ENCODE data around the gene ZNF385B.

ZNF385B gene

DNA sequence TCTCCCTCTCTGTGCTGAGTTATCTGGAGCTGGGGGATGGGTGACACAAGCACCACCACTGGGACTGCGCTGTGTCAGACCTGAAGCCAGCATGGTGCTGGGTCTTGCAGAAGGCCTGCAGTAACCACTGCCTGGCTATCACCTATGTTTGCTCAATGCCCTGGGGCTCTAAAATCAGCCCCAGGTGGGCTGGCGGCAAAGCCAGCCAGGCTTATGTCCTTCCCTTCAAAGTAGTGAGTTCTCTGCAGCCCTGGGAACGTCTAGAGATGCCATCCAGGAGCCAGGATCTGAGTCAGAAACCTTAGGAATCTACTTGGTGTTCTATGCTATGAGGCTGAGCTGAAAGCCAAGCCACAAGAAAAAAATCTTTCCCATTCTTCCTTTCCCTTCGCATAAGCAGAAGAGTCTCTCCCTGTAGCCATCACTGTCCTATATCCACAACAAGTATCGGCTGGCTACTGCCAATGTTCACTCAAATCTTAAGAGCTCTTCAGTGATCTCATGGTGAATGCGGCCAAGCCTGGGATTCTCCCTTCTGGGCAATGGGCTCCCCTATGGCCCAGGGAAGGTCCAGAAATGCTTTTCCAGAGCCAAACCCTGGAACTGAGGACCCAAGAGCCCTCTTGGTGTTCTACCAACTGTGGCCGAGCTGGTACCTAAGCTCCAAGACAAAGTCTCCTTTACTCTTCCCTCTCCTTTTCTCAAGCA lies 248.7 kb downstream of the ZNF385B start:
- Histone ChIP-seq H3K4me2 (ENCODE audit: insufficient read depth, low read length) (no peak overlapping the region), H4K20me1 (ENCODE audit: insufficient read depth, low read length) (no peaks in the 10 kb centered on the region), H3K27ac (ENCODE audit: low read length) (no peak overlapping the region), H3K4me3 (ENCODE audit: low read depth in 1 of 2, low read length in 2 of 2) (no peak overlapping the region), H3K36me3 (ENCODE audit: insufficient read depth, low read length) (no peaks in the 10 kb centered on the region), H3K9me3 (ENCODE audit: insufficient read depth, low read length, severe bottlenecking) (no peaks in the 10 kb centered on the region), H2AFZ (ENCODE audit: low read depth, low read length) (no peak overlapping the region), H3K27me3 (ENCODE audit: insufficient read depth, low read length, poor library complexity) (no peaks in the 10 kb centered on the region), H3K4me1 (ENCODE audit: insufficient read depth, low read length) (no peaks in the 10 kb centered on the region), H3K79me2 (ENCODE audit: insufficient read depth, low read length) (no peaks in the 10 kb centered on the region), H3K9ac (ENCODE audit: low read depth, low read length) (no peak overlapping the region)
- DNase-seq = no peak
- TF ChIP-seq, protein P1, sequence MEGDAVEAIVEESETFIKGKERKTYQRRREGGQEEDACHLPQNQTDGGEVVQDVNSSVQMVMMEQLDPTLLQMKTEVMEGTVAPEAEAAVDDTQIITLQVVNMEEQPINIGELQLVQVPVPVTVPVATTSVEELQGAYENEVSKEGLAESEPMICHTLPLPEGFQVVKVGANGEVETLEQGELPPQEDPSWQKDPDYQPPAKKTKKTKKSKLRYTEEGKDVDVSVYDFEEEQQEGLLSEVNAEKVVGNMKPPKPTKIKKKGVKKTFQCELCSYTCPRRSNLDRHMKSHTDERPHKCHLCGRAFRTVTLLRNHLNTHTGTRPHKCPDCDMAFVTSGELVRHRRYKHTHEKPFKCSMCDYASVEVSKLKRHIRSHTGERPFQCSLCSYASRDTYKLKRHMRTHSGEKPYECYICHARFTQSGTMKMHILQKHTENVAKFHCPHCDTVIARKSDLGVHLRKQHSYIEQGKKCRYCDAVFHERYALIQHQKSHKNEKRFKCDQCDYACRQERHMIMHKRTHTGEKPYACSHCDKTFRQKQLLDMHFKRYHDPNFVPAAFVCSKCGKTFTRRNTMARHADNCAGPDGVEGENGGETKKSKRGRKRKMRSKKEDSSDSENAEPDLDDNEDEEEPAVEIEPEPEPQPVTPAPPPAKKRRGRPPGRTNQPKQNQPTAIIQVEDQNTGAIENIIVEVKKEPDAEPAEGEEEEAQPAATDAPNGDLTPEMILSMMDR (IDR thresholded peaks at IDR 0.05; ENCODE audit: borderline replicate concordance, extremely low read depth, low read length, poor library complexity, severe bottlenecking) = no peak
- TF ChIP-seq EZH2 (IDR thresholded peaks at IDR 0.05; ENCODE audit: borderline replicate concordance, low read depth, low read length, severe bottlenecking) = no peak
- ATAC-seq (ENCODE audit: insufficient read depth, low read depth) = no peak

DNA sequence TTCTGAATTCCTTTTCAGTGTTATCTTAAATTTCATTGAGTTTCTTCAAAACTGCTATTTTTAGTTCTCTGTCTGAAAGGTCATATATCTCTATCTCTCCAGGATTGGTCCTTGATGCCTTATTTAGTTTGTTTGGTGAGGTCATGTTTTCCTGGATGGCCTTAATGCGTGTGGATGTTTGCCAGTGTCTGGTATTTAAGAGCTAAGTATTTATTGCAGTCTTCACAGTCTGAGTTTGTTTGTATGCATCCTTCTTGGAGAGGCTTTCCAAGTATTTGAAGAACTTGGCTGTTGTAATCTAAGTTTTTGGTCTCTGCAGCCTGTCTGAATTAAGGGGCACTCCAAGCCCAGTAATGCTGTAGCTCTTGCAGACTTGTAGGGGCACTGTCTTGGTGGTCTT lies 249.3 kb downstream of the ZNF385B start:
- no peaks in the 10 kb centered on the region for H3K79me2 ChIP-seq (ENCODE audit: insufficient read depth, low read length)
- no peak for DNase-seq
- no peak overlapping the region for H2AFZ ChIP-seq (ENCODE audit: low read depth, low read length)
- no peaks in the 10 kb centered on the region for H3K4me1 ChIP-seq (ENCODE audit: insufficient read depth, low read length)
- no peak overlapping the region for H3K4me3 ChIP-seq (ENCODE audit: low read depth in 1 of 2, low read length in 2 of 2)
- H4K20me1 ChIP-seq (ENCODE audit: insufficient read depth, low read length) = no peaks in the 10 kb centered on the region
- H3K4me2 ChIP-seq (ENCODE audit: insufficient read depth, low read length) = no peak overlapping the region
- no peak for ATAC-seq (ENCODE audit: insufficient read depth, low read depth)
- TF ChIP-seq EZH2 (IDR thresholded peaks at IDR 0.05; ENCODE audit: borderline replicate concordance, low read depth, low read length, severe bottlenecking) = no peak
- TF ChIP-seq, protein P1 (IDR thresholded peaks at IDR 0.05; ENCODE audit: borderline replicate concordance, extremely low read depth, low read length, poor library complexity, severe bottlenecking) = no peak
- H3K9me3 ChIP-seq (ENCODE audit: insufficient read depth, low read length, severe bottlenecking) = no peaks in the 10 kb centered on the region
- no peak overlapping the region for H3K27ac ChIP-seq (ENCODE audit: low read length)
- H3K9ac ChIP-seq (ENCODE audit: low read depth, low read length) = no peak overlapping the region
- H3K36me3 ChIP-seq (ENCODE audit: insufficient read depth, low read length) = no peaks in the 10 kb centered on the region
- H3K27me3 ChIP-seq (ENCODE audit: insufficient read depth, low read length, poor library complexity) = no peaks in the 10 kb centered on the region

DNA sequence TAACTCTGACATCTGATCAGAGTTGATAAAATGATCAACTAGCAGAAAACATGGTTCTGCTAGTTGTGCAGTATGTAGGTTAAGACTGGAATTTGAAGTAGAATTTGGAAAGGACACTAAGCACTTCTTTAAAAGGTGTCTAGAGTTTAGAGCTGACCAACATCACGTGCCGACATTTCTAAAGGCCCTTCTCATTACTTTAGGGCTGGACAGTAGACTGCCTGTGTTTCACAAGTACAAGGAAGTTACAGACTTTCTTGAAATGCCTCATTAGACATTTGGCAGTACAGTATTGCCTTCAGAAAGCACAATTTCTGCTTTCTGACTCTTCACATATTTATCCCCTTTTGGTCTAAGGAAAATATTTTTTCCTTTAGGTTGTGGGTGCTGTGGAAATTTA lies 255.3 kb downstream of the ZNF385B start:
- no peaks in the 10 kb centered on the region for H3K9me3 ChIP-seq (ENCODE audit: insufficient read depth, low read length, severe bottlenecking)
- no peak overlapping the region for H3K4me3 ChIP-seq (ENCODE audit: low read depth in 1 of 2, low read length in 2 of 2)
- no peaks in the 10 kb centered on the region for H3K36me3 ChIP-seq (ENCODE audit: insufficient read depth, low read length)
- TF ChIP-seq, protein P1 (IDR thresholded peaks at IDR 0.05; ENCODE audit: borderline replicate concordance, extremely low read depth, low read length, poor library complexity, severe bottlenecking) = no peak
- no peak for TF ChIP-seq EZH2 (IDR thresholded peaks at IDR 0.05; ENCODE audit: borderline replicate concordance, low read depth, low read length, severe bottlenecking)
- H4K20me1 ChIP-seq (ENCODE audit: insufficient read depth, low read length) = no peaks in the 10 kb centered on the region
- H2AFZ ChIP-seq (ENCODE audit: low read depth, low read length) = no peak overlapping the region
- no peaks in the 10 kb centered on the region for H3K79me2 ChIP-seq (ENCODE audit: insufficient read depth, low read length)
- ATAC-seq (ENCODE audit: insufficient read depth, low read depth) (no peak), DNase-seq (no peak)
- no peak overlapping the region for H3K27ac ChIP-seq (ENCODE audit: low read length)
- H3K27me3 ChIP-seq (ENCODE audit: insufficient read depth, low read length, poor library complexity) = no peaks in the 10 kb centered on the region
- H3K9ac ChIP-seq (ENCODE audit: low read depth, low read length) = no peak overlapping the region
- no peaks in the 10 kb centered on the region for H3K4me1 ChIP-seq (ENCODE audit: insufficient read depth, low read length)
- no peak overlapping the region for H3K4me2 ChIP-seq (ENCODE audit: insufficient read depth, low read length)

All from DND-41 (cell line).